HepG2 (cell line): ENCODE results near the gene RNASE8. TPM values are rescaled to one million over a fixed set of nuclear protein-coding genes. Genes with fewer than 3 reads are reported as not detected.

Experiments
- ATAC-seq: fragments of 200-7000 bp; cut with Tn5 transposase; 3 replicates; pipeline ENCODE4 v1.9.1; 2020; ENCODE audit warnings: mild to moderate bottlenecking, moderate library complexity
- BruUV-seq: library from RNA; stranded (reverse); fragments of 400-500 nt; replicated peaks from 2 replicates; lab custom pipeline; 2021; lab: Mats Ljungman, UMichigan
- CTCF ChIA-PET: fragments of 300-600 bp; formaldehyde crosslinking; extraction: SDS; loops from one replicate; lab custom pipeline; 2021; ENCODE audit warnings: low total read pairs, inconsistent platforms, low intra/inter-chr PET ratio; lab: Yijun Ruan, JAX
- POLR2A ChIA-PET: fragments of 350-600 bp; sonication (Branson Sonifier 250); formaldehyde crosslinking; loops from one replicate; lab custom pipeline; 2020; ENCODE audit warnings: antibody characterized with exemption, inconsistent platforms; lab: Yijun Ruan, JAX
- DNase-seq: peaks from one replicate; pipeline ENCODE4 v3.0.0-alpha.2; 2015; ENCODE audit warnings: low spot score
- FAIRE-seq: peaks from 3 replicates; lab custom pipeline; 2011; peaks lifted over from hg19 to GRCh38; lab: Jason Lieb, UNC
- H2AFZ ChIP-seq: one replicate; pipeline ENCODE4 v1.6.1; 2011; ENCODE audit warnings: low read length, inconsistent platforms
- H3K27ac ChIP-seq: fragments of 300-600 bp; 3 replicates; pipeline ENCODE4 v1.8.0; 2011; ENCODE audit warnings: mixed run types, mild to moderate bottlenecking, mixed read lengths, low read length, inconsistent platforms; ENCODE audit not compliant: insufficient read depth; ENCODE audit errors: extremely low read length
- H3K27me3 ChIP-seq, 2 experiments: fragments of 200-600 bp in 1 of 2; 2 replicates in 1 of 2; 3 replicates in 1 of 2; pipeline versions ENCODE4 v1.6.0 to v1.8.0; 2011; ENCODE audit warnings: low read length in 2 of 2, mild to moderate bottlenecking in 2 of 2, moderate library complexity in 2 of 2, inconsistent platforms in 1 of 2; ENCODE audit not compliant: insufficient read depth in 2 of 2, control insufficient read depth in 1 of 2
- H3K36me3 ChIP-seq, 2 experiments: fragments of 200-600 bp in 1 of 2; replicated peaks in 1 of 2; 2 replicates in 1 of 2; 3 replicates in 1 of 2; pipeline versions ENCODE4 v1.5.1 to v1.8.0; 2011; ENCODE audit warnings: low read length in 2 of 2, inconsistent platforms in 1 of 2; ENCODE audit not compliant: insufficient read depth in 2 of 2, control insufficient read depth in 1 of 2
- H3K4me1 ChIP-seq: 2 replicates; pipeline ENCODE4 v1.5.1; 2012; ENCODE audit warnings: low read length, inconsistent platforms; ENCODE audit not compliant: insufficient read depth
- H3K4me2 ChIP-seq: 2 replicates; pipeline ENCODE4 v1.6.0; 2011; ENCODE audit warnings: low read depth, low read length, inconsistent platforms
- H3K4me3 ChIP-seq, 3 experiments: fragments of 200-600 bp in 1 of 3; sonication (generic), shearing (Covaris generic) in 1 of 3; replicated peaks in 1 of 3; 2 replicates each; pipeline ENCODE4 v1.5.1; 2011 to 2016; ENCODE audit warnings: low read length in 3 of 3, inconsistent platforms in 2 of 3, low read depth in 2 of 3, mild to moderate bottlenecking in 2 of 3, control low read depth in 1 of 3, mixed read lengths in 1 of 3; ENCODE audit not compliant: insufficient read depth in 1 of 3
- H3K79me2 ChIP-seq: one replicate; pipeline ENCODE4 v1.6.1; 2011; ENCODE audit warnings: low read length, inconsistent platforms; ENCODE audit not compliant: insufficient read depth
- H3K9ac ChIP-seq: 2 replicates; pipeline ENCODE4 v1.6.0; 2011; ENCODE audit warnings: mild to moderate bottlenecking, low read depth, low read length, inconsistent platforms; ENCODE audit not compliant: insufficient read depth
- H3K9me3 ChIP-seq: 2 replicates; pipeline ENCODE4 v1.5.1; 2012; ENCODE audit warnings: mild to moderate bottlenecking, low read length
- H4K20me1 ChIP-seq: 2 replicates; pipeline ENCODE4 v1.6.0; 2011; ENCODE audit warnings: inconsistent platforms, mild to moderate bottlenecking, low read length, moderate library complexity; ENCODE audit not compliant: insufficient read depth
- BRCA1 ChIP-seq: sonication (generic); formaldehyde crosslinking; IDR thresholded peaks from 2 replicates; pipeline ENCODE4 v1.4.0; 2020; ENCODE audit warnings: missing genetic modification reagents
- MBNL3 ChIP-seq: fragments of 250-450 bp; sonication (Bioruptor Pico); conservative IDR thresholded peaks from 2 replicates; pipeline ENCODE4 v1.8.0; 2022; ENCODE audit warnings: mild to moderate bottlenecking, inconsistent platforms
- NFKB2 ChIP-seq: sonication (generic); formaldehyde crosslinking; IDR thresholded peaks from 2 replicates; pipeline ENCODE4 v1.4.0; 2020; ENCODE audit warnings: missing genetic modification reagents, borderline replicate concordance
- NFKBIZ ChIP-seq: IDR thresholded peaks from 2 replicates; pipeline ENCODE4 v1.6.1; 2018; ENCODE audit warnings: missing genetic modification reagents, missing compliant biosample characterization
- NR1H2 ChIP-seq: sonication (generic); formaldehyde crosslinking; IDR thresholded peaks from 2 replicates; pipeline ENCODE4 v1.8.1; 2022; ENCODE audit warnings: low read depth, missing genetic modification reagents, borderline replicate concordance
- YY1 ChIP-seq: IDR thresholded peaks from 2 replicates; pipeline ENCODE4 v1.6.1; 2011; ENCODE audit warnings: low read length, low read depth, moderate library complexity, mild to moderate bottlenecking; ENCODE audit not compliant: insufficient read depth, insufficient replicate concordance
- ZBTB43 ChIP-seq: sonication (generic); formaldehyde crosslinking; conservative IDR thresholded peaks from 2 replicates; pipeline ENCODE4 v1.4.0; 2020; ENCODE audit warnings: missing genetic modification reagents
- ZFP36L2 ChIP-seq: sonication (generic); formaldehyde crosslinking; IDR thresholded peaks from 2 replicates; pipeline ENCODE4 v1.4.0; 2020; ENCODE audit warnings: missing genetic modification reagents
- ZNF382 ChIP-seq: sonication (generic); formaldehyde crosslinking; IDR thresholded peaks from 2 replicates; pipeline ENCODE4 v1.5.0; 2020; ENCODE audit warnings: missing genetic modification reagents, mild to moderate bottlenecking, borderline replicate concordance
- ZNF660 ChIP-seq: sonication (generic); formaldehyde crosslinking; IDR thresholded peaks from 2 replicates; pipeline ENCODE4 v1.5.1; 2020; ENCODE audit warnings: mild to moderate bottlenecking, low read depth, missing genetic modification reagents, borderline replicate concordance
- ZNF720 ChIP-seq: sonication (generic); formaldehyde crosslinking; IDR thresholded peaks from 2 replicates; pipeline ENCODE4 v1.4.0; 2020; ENCODE audit warnings: missing genetic modification reagents
- WGBS: methylation state at CpG from one replicate; pipeline ENCODE4 v1.1.6; 2017; ENCODE audit warnings: low lambda C conversion rate; 5-methylcytosine and 5-hydroxymethylcytosine counted together
- in situ Hi-C: cut with HindIII; loops from 2 replicates; pipeline ENCODE4 v1.10.0; 2017; ENCODE audit warnings: low pct_unique_long_range_greater_than_20kb; ENCODE audit not compliant: extremely low pct_ligation_motif_present
- intact Hi-C: fragments of 100-400 bp; cut with micrococcal nuclease; formaldehyde crosslinking; loops from one replicate; pipeline ENCODE4 v1.10.0; 2022; ENCODE audit not compliant: unreplicated experiment
- polyA plus RNA-seq, 8 experiments: library from polyadenylated mRNA; depleted of rRNA in 3 of 8; stranded (reverse) in 7 of 8; unstranded in 1 of 8; fragments of >200 nt; fragmentation: Illumina TruSeq in 4 of 8; extraction: Trizol in 4 of 8; gene quantifications; 2 replicates each; pipeline versions ENCODE4 v1.2.1 to v1.2.3, GENCODE V29; 2011 to 2016; ENCODE audit warnings: low read depth in 4 of 8, missing spikeins in 1 of 8, mixed read lengths in 1 of 8; ENCODE audit not compliant: insufficient read depth in 1 of 8
- total RNA-seq, 5 experiments: library from RNA; depleted of rRNA; stranded (reverse); fragments of >200 nt; fragmentation: Illumina TruSeq; extraction: Trizol; gene quantifications; 2 replicates each; pipeline ENCODE4 v1.2.3, GENCODE V29; 2016; ENCODE audit warnings: low read depth in 1 of 5
- TF ChIP-seq, protein P1 (sequence below): sonication (generic); formaldehyde crosslinking; IDR thresholded peaks from 2 replicates; pipeline ENCODE4 v1.5.0; 2020; ENCODE audit warnings: mild to moderate bottlenecking, missing genetic modification reagents, borderline replicate concordance

The RNASE8 gene
- total and polyA plus RNA-seq, 2 of the 13 experiments (the other 11 are each of a cell fraction or from before 2014, with no cell fraction given) = not detected

- Histone ChIP-seq H3K9me3 (no peaks in the 10 kb centered on the region), H3K4me2 (no peak within 1 kb of the TSS), H4K20me1 (no peaks in the 10 kb centered on the region), H3K4me1 (peaks cover 76% of the 10 kb centered on the region), H3K27ac (no peak within 1 kb of the TSS), H3K4me3 (no peak within 1 kb of the TSS), H3K27me3 (no peaks in the 10 kb centered on the region), H2AFZ (no peak within 1 kb of the TSS), H3K36me3 (no peaks in the 10 kb centered on the region), H3K79me2 (no peaks in the 10 kb centered on the region), H3K9ac (no peak within 1 kb of the TSS)
- intact Hi-C loops (loop anchor here (2.0 kb wide), 1 partner anchor 13 kb away; no protein-coding TSS in a partner anchor), in situ Hi-C loops (loop anchor here (5.0 kb wide), 1 partner anchor 185 kb away; no protein-coding TSS in a partner anchor)
- no TSS peak for BruUV-seq
- DNase-seq = no peak
- TF ChIP-seq NFKB2 (CRISPR knock-in tag) = no peak
- TF ChIP-seq, protein P1, sequence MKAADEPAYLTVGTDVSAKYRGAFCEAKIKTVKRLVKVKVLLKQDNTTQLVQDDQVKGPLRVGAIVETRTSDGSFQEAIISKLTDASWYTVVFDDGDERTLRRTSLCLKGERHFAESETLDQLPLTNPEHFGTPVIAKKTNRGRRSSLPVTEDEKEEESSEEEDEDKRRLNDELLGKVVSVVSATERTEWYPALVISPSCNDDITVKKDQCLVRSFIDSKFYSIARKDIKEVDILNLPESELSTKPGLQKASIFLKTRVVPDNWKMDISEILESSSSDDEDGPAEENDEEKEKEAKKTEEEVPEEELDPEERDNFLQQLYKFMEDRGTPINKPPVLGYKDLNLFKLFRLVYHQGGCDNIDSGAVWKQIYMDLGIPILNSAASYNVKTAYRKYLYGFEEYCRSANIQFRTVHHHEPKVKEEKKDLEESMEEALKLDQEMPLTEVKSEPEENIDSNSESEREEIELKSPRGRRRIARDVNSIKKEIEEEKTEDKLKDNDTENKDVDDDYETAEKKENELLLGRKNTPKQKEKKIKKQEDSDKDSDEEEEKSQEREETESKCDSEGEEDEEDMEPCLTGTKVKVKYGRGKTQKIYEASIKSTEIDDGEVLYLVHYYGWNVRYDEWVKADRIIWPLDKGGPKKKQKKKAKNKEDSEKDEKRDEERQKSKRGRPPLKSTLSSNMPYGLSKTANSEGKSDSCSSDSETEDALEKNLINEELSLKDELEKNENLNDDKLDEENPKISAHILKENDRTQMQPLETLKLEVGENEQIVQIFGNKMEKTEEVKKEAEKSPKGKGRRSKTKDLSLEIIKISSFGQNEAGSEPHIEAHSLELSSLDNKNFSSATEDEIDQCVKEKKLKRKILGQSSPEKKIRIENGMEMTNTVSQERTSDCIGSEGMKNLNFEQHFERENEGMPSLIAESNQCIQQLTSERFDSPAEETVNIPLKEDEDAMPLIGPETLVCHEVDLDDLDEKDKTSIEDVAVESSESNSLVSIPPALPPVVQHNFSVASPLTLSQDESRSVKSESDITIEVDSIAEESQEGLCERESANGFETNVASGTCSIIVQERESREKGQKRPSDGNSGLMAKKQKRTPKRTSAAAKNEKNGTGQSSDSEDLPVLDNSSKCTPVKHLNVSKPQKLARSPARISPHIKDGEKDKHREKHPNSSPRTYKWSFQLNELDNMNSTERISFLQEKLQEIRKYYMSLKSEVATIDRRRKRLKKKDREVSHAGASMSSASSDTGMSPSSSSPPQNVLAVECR = no peak
- TF ChIP-seq ZNF660 (CRISPR knock-in tag) = no peak
- TF ChIP-seq ZNF720 (CRISPR knock-in tag) = no peak
- TF ChIP-seq NR1H2 (CRISPR knock-in tag) = no peak
- no peak for TF ChIP-seq ZNF382 (CRISPR knock-in tag)
- no peak for TF ChIP-seq NFKBIZ (CRISPR knock-in tag)
- no peak for TF ChIP-seq ZFP36L2
- TF ChIP-seq YY1 = no peak
- TF ChIP-seq MBNL3 (CRISPR knock-in tag) = no peak
- no peak for TF ChIP-seq ZBTB43
- TF ChIP-seq BRCA1 (CRISPR knock-in tag) = no peak
- CTCF ChIA-PET = interaction anchor here (2.5 kb wide), 1 partner anchor 51 kb away, joined by 14 read pairs; no protein-coding TSS in a partner anchor
- WGBS = 93% methylated on average over 11 of the region's 11 CpGs
- POLR2A ChIA-PET = interaction anchor here (1.0 to 3.5 kb wide), 3 partner anchors 12 to 29 kb away, joined by 4 to 26 read pairs (median 7); partner anchors contain the start of gene NDRG2
- no peak for FAIRE-seq
- ATAC-seq = no peak
Observed at GRCh38 chr14:21041676-21042433, 15.8 kb upstream of the RNASE8 start, which contains the start of gene RNASE7. RNASE7 (plus strand) TSS chr14:21042362; CDS start chr14:21042993, 631 bp downstream.
